GM04503 (cell line): ENCODE measurements around the gene SYT15.
"Not testable (repeated sequence)": the region's sequence is repeated elsewhere in the genome, so short reads cannot be mapped to it uniquely, and the experiment has no call there.

ENCODE experiments used
- DNase-seq: peaks from one replicate; pipeline ENCODE4 v3.0.0-alpha.2; 2012; ENCODE audit warnings: low read depth

The SYT15 gene

DNA sequence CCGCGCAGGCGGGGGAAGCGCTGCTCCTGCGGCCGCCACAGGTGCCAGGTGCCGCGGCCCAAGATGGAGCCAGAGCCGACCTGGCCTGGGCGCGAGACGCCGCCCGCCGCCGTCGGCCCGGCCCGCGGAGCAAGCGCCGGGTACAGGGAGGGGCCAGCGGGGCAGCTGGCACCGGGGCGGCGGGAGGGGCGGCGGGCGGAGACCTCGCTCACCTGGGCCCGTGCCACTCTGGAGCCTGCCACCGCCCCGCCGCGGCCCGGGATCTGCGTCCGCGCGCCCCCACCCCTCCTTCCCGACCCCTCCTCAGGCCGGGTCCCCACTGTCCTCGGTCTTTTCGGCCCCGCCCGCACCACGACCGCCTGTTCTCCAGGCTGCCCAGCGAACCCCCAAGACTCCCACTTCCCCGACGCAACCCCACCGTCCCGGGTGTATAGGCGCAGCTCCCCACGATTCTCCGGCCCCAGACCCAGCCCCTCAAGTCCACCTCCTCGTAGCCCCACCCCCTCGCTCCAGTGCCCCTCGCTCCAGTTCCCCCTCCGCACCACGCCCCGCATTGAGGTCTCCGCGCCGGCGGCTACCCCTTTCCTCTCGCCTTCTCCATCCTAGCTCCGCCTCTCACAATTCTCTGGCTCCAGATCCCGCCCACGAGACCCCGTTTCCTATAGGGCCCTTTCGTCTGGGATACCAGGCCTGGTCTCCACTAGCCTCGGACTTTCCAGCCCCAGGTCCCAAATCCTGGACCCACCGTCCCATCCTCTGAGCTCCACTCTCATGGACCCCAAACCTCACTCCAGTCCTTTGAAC is 22.2 kb upstream of the SYT15 start, which contains the start of gene GPRIN2:
Gene GPRIN2, minus strand, starts transcription at position 144 of the 804 bp plus-strand sequence. CDS start 5,922 bp downstream, outside the sequence.
- DNase-seq = no peak

DNA sequence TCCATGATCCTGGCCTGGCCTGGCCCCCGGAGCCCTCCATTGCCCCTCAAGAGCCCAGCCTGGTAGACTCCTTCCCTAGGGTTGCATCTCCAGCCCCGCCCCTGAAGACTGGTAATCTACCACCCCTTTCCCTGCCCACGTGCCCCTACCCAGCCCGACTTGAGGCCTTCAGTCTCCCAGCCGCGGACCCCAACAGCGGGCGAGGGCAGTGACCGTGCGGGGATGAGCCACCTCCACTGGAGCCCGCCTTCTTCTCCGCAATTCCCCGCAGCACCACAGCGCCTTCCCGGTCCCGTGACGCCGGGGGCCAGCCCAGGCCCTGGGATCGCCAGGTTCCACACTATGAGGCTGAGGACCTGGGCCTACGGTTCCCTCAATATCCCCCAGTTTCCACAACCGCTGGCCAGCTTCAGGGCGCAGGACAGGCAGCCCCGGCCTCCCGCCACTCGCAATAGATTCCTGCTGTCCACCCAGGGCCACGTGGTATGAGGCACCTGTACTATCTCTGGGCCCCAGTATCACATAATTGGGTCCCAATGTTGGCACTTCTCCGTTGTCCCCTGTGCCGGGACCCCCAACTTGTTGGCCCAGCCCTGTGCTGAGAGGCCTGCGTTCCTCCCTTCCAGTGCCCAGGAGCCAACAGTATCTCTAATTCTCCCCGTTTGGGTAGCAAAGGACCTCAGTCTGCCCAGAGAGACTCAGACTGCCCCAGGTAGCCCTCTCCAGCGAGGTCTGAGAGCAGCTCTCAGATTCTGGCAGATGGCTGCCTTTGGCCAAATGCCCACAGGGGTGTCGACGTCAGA is 21.4 kb upstream of the SYT15 start:
- DNase-seq = no peak

DNA sequence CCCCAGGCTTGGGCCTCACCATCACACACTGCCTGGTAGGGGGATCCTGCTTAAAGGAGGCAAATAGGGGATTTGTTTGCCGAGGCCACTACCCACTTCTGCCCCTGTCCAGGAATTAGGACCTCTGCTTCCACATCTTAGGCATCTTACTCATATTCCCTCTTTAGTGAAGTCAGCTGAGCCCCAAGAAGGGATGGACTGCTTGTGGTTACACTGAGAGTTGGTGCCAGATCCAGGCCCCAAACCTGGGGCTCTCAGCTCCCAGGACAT is 20.9 kb upstream of the SYT15 start:
- no peak for DNase-seq

DNA sequence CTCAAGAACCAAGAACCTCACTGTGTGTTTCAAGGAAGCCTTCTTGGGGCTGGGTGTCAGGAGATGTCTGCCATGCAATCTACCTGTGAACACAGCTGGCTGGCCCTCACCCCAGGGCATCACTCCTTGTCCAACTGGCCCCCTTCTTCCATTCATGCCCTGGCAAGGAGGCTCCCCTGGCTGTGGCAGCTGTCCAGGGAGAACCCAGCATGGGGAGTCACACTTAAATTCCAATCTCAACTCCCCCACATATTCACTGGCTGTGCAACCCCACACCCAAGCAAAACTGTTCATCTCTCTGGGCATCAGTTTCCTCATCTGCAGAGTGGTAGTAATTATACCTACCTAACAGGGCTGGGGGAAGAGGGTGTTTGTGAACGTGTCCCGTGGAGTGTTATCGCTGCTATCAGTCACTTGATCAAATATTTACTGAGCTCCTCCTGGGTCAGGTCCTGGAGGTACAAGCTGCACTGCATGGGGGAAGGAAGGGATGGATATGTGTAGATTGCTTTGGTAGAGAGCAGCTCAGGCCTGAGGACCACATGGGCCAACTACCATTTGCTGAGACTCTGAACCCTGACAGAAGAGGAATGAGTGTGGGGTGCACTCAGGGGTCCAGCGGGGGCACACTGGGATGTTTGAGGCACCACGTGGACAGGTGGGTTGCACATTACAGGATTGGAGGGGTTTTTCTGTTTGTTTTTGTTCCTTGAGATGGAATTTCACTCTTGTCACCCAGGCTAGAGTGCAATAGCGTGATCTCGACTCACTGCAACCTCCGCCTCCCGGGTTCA is 20.3 kb upstream of the SYT15 start:
- no peak for DNase-seq

DNA sequence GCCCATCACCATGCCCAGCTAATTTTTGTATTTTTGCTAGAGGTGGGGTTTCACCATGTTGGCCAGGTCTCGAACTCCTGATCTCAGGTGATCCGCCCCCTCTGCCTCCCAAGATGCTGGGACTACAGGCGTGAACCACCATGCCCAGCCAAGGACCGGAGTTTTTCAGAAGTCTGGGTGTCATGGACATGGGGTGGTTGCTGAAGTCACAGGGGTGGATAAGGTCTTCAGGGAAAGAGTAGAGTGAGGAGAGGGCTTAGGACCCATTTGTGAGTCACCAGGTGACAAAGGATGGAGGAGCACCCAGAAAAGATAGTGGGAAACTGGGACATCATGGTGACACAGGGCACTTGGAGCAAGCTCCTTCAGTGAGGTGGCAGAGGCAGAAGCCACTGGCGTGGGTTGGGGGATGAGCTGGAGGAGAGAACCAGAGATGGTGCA is 19.7 kb upstream of the SYT15 start:
- no peak for DNase-seq

DNA sequence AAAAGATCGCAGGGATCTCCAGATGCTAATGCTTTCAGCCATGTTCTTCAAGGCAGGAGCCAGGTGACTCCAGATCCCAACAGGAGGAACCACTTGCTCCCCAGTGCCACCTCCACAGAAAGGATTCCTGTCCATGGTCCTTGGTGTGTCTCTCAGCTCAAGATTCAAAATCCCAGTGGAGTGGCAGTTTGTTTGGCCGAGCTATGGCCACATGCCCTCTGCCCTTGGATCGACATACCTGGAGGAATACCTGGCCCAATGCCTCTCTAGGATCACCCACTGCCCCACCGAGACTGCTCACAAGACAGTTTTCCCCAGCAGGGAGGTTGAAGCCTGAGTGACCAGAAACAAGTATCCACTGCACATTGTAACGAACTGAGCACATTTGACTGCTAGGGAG is 18.5 kb upstream of the SYT15 start:
- DNase-seq = no peak

DNA sequence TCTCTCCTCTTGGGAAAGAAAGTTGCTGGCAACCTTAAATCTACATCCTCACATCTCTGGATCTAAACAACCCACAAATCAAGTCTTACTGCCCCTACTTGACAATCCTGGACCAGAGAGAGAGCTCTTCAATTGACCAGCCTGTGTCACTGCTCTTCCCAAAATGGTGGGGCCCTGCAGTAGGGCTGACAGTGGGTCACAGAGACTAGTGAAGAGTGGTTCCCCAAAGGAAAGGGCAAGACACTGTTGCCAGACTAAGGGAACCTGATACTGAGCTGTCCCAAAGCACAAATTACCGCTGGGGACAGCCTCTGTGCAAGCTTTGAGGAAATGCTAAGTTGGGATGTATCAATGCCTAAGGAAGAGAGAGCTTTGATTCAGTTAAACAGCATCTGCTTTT is 18.0 kb upstream of the SYT15 start:
- no peak for DNase-seq

DNA sequence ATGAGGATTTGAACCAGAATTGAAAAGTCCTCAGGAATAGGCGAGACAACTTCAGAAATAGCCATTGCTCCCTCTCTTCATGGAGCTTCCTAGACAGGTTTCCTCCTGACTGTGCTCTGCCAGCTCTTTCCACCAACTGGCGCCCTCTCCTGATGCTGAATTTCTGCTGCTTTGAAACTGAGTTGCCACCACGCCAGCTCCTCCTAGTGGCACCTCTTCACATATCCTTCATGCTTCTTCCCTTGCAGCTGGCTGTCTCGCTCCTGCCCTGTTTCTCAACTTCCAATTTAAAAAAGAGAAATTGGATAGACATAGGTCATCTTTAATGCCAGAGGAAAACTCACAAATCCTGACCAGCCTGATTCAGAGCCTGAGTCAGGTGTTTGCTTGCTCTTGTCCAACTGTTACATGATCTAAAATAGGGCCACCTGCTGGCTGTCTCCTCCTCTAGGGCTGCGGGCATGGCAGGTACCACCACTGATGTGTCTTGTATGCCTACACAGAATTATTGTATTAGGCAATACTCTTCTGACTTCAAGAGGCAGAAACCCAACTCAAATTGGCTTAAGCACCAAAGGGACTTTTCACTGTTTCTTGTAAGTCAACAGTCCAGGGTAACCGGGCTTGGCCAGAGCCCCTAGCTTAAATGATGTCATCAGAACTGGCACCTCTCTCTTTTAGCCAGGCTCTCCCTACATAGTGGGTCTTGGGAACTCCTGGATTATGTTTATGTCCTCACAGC is 13.2 kb upstream of the SYT15 start:
- DNase-seq = peak; percentile 21

DNA sequence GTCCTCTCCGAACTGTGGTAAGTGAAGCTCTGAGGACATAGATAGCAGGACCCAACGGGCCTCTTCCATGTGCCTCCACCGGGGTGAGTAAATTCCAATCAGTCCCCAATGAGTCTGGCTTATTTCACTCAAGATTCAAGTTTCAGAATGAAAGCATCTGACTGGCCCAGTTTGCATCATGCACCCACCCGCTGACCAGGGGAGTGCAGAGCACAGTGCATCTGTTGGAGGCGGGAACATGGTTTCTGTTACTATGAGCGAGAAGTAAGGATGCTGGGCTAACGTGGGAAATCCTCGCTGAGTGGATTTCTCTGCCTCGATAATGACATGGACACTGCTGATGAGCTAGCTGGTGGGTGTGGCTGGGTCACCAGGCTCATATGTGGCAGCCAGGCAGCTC is 11.8 kb upstream of the SYT15 start:
- not testable (repeated sequence) for DNase-seq

DNA sequence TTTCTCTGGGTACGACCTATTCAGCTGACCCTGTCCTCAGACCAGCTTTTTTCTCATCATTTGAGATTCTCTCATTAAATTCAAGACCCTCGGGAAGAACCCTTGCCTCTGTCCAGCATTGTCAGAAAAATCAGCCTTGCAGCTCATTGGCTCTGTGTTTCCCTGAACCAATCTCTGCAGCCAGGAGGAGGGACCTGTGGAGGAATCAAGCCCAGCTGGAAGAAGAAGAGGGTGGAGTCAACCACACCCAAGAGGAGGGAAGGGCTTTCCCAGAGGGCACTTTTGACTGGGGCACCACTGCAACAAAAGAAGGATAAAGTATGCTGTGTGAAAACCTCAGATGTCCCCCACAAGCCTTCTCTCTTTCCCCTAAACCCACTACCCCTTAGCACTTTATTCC is 8.3 kb upstream of the SYT15 start:
- DNase-seq = not testable (repeated sequence)

DNA sequence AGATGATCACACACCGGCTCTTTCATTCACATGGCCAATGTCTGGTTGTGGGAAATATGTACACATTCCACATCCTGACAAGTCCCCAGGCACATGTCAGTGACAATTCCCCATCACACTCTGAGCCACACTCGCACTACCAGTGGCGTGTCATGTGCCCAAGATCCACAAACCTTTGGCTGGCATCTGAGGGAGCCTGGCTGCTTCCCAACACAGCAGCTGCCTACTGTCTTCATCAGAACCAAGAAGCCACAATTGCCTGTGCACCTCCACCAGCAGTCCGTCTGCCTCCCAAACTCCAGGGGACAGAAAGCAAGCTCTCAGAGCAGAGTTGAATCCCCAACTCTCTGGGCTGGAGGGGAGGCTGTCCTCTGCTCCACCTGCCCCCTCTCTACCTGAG is 6.2 kb upstream of the SYT15 start:
- not testable (repeated sequence) for DNase-seq

DNA sequence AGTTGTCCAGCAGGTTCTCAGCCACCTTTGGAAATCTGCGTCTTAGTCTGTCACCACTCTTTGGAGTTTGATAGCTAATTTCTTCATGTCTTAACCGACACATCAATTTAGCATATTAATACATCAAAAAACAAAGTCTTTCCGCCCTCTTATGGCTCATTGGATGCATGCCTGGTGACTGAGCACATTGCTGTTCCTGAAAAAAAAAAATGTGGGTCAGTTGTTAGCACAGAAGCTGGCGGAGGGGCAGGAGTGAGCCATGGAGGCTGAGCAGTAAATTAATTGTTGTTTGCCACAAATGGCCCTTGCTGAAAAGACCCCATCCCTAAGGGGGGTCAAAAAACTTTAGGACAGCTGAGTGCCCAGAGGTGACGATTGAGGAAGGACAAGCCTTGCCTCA is 5.6 kb upstream of the SYT15 start:
- not testable (repeated sequence) for DNase-seq

DNA sequence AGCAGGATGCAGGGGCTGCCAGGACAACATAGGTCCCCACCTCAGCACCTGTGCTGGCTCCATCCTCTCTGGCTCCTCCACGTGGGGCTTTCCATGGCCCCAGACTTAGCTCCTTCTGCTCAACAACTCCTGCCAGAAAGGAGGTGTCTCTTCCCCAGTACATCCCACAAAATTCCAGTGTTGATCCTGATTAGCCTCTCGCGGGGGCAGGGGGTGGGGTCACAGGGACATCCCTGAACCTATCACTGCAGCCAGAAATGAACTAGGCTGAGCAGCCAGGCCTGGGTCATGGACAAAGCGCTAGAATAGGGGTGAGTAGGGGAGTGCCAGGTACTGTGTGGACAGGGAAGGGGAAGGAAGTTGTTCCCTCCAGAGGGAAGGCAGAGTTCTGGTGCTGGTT is 5.0 kb upstream of the SYT15 start:
- DNase-seq = not testable (repeated sequence)

DNA sequence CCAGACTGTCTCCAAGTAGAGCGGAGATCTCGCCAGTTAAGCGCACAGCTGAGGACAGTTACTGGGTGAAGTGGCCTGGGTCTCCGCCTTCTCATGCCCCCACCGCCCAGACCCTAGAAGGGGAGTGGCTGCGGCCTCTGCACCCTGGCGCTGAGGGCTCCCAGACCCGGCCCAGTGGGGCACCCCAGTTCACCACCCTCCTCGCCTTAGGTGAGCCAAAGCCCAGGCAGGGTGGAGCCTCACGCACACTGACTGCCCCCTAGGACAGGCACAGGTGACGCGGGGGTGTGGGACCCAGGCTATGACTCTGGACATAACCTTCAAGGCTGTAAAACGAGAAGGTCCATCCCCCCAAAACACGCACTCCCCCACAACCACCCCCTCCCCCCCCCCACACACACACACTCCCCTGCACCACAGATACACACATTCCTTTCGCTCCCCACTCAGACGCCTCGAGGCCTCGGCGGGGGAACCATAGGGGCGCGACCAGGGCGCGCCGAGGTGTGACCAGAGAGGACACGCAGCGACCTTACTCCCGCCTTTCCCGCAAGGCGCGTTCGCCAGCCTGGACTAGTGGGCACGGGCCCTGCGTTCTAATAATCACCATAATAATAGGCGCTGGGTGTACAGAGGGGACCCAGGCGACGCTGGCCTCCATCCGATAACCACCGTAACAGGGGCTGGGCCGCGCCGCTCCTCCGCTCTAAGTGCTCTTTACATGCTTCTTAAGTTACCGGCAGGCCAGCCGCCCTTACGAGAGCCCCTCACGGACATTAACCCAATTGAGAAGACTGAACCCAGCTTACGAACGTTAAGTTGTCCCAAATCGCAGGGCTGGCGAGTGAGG is 1.1 kb upstream of the SYT15 start:
- DNase-seq = not testable (repeated sequence)

DNA sequence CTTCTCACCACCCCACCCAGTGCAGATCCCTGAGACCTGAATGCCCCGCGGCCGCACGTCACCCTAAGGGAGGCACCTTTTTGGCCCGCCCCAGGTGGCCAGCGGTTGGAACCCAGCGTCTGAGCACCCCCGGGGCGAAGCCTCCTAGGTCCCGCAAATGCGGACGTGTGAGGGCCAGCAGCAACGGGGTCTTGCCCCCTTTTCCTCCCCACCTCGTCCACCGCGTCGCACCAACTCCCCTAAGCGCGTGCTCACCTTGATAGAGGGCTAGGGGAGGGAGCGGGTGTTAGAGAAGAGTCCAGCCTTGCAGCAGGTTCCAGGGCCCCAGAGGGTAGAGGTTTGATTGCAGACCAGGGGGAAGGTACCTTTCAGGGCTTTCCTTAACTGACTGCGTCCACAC is 450 bp downstream of the SYT15 start:
- not testable (repeated sequence) for DNase-seq

DNA sequence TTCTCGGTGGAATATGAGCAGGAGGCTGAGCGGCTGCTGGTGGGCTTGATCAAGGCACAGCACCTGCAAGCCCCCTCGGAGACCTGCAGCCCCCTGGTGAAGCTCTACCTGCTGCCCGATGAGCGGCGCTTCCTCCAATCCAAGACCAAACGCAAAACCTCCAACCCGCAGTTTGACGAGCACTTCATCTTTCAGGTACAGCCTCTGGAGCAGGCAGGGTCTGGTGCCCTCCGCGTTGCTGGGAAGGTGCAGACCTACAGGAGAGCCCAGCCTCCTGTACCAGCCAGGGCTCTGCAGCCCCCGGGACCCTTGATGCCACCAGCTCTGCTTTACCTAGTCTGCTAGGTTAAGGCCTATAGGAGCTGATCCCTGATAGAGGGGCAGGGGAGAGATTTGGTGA is 3.1 kb downstream of the SYT15 start:
- not testable (repeated sequence) for DNase-seq

DNA sequence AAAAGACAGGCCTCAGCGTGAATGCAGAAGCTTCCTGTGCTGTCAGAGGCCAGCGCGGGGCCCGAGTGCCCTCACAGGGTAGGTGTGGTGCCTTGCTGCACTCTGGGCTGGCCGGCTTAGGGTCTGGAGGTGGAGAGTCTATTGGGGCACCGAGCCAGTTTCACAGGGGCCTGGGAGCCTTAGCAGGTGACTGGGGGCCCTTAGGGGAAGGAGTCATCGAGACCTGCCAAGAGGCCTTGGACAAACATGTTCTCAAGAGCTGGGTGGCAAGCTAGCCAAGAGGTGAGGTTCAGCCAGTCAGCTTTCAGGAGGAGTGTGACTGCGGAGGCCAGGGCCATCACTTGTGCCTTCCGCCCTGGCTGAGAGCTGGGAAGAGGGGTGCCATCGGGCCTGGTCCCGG is 3.6 kb downstream of the SYT15 start:
- not testable (repeated sequence) for DNase-seq

DNA sequence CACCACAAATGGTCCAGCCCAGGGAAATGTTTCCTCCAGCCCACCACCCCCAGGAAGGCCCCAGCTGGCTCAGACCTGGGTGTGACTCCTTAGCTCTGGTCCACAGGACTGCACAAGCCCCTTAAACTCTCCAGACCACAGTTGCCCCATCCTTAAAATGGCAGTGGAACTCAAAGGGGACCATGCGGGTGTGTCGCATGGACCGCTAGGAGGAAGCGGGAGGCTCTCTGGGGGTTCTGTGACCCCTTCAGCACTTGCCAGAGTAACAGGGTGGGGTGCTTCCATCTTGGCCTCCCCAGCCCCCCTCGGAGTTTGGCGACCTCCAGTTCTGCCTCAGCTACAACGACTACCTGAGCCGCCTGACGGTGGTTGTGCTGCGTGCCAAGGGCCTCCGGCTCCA is 5.3 kb downstream of the SYT15 start:
- DNase-seq = not testable (repeated sequence)

DNA sequence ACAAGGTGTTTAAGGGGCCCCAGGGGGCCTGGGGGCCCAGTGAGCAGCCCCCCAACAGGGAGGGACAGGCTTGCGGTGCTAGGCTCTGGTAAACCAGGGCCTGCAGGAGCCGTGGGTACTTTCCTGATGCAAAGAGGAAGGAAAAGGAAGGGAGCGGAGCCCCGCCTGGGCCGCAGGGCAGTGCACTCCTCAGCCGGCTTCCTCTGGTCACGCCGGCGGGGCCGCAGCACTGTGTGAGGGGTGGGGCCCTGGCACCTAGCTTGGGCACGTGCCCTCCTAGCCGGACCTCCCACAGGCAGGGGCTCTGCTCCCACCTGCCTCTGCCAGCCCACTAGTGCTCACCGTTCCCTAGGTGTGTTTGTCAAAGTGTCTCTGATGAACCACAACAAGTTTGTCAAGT is 6.3 kb downstream of the SYT15 start:
- not testable (repeated sequence) for DNase-seq

DNA sequence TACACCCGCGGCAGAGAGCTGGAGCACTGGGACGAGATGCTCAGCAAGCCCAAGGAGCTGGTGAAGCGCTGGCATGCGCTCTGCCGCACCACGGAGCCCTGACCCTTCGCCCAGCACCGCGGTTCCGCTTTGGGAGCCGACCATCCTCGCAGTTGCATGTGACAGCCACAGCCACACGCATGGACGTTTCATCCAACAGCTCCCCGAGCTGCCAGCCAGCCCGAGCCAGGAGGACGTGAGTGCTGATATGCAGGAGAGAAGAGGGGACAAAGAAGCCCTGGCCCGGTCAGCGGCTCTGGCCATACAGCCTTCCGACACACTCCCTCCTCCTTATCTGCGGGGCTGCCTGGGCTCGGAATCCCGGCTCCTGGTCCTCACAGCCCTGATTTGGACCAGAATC is 8.6 kb downstream of the SYT15 start:
- not testable (repeated sequence) for DNase-seq

DNA sequence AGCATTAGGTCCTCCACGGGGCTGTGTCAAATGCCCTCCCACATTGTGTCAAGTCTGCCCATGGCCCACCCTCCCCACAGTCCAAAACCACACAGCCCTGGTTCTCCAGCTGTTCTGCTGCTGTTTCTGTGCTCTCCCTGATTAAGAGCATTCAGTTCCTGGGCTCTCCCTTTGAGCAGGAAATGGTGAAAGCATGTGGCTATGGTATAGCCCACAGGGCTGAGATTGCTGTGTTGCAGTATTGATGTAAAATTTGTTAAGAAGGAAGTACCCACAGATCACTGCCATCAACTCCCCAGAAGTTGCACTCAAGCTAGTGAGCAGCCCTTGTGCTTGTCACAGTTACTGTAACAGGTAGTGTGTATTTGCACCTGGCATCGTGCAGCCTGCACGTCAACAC is 9.3 kb downstream of the SYT15 start:
- DNase-seq = not testable (repeated sequence)
